HTERT RPE-1 (cell line): ENCODE measurements around the gene ASAP2.
"Not testable (repeated sequence)": the region's sequence is repeated elsewhere in the genome, so short reads cannot be mapped to it uniquely, and the experiment has no call there.

ENCODE experiments used
- in situ Hi-C: fragments of 300-500 bp; cut with MboI; formaldehyde crosslinking; loops from 4 replicates; pipeline ENCODE4 v1.14.3; 2020; ENCODE audit warnings: low sequenced_read_pairs

Gene ASAP2

DNA sequence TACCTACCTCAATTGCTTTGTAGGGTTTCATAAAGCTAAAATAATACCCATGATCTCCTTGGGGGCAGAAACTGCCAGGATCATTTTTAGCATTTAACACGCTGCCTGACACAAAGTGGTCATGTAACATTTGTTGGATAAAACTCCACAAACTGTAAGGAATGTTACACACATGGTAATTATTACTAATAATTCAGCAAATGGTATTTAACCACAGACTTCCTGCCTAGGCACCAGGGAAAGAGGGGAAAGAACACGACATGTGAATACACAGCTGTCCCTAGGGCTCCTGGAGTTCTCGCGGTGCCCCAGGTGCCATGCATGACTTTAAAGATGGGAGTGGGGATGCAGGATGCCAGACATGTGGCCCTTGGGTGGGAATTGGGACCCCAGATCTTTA is 43.5 kb downstream of the ASAP2 start:
- in situ Hi-C loops = no loop called here

DNA sequence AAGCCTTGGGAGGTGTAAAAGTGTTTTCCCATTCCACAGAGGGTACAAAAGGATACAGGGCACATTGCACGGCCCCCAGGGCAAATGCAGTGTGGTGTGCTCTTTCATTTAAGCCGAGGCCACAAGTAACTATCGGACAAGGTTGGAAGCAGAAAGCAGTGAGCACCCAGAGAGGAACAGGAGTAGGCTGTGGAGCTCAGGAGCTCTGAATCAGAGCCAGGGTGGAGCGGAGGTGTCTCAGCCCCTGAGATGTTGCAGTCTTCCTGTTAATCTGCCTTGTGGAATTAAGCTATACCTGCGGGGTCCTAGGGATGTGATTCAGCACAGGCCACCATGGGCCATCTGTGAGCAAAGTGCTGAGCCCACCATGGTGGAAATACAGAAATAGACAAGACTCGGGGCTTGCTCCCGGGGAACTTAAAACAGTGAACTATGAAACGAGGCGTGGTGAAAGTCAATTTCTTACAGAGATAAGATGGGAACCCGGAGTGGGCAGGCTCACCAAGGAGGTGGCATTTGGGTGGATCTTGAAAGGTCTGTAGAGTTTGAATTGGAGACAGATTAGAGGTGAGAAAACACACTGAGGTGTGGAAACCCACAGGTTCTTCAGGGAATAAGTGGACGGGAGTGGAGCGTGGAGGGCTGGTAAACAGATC is 44.0 kb downstream of the ASAP2 start:
- in situ Hi-C loops = no loop called here

DNA sequence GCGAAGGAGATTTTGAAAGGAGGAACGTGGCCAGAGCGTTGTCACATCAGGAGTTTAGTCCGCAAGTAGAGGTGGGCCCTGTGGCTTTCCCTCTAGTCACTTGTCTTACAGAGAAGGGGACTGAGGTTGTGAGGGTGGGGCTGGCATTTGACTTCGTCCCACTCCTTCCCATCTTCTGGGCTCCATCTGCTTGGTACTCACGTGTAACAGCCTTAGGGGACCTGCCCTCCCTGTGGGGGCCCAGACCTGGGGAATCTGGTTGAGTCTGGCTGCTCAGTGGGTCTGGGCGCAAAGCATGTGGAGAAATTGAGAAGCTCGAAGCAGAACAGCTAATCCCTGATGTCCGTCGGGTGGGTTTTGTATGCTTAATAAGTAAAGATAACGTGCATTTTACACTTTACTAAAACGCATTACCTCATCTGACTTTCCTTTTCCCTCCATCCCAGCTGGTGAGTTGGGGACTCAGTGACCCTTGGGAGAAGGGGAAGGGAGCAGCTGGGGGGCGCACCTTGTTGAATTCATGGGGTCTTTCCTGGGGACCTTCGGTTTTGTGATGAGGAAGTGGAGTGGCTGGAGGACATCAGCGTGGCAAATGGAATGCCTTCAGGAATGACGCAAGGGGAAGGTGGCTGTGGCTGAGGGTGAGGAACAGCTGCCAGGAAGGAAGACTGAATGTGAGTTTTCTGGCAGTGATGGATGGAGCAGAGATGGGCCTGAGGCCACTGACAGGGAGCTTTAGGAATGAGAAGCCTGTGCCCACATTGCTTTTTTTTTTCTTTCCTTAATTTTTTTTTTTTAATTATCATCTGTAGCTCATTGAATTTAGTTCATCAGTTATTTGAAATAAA is 44.8 kb downstream of the ASAP2 start:
- in situ Hi-C loops = no loop called here

DNA sequence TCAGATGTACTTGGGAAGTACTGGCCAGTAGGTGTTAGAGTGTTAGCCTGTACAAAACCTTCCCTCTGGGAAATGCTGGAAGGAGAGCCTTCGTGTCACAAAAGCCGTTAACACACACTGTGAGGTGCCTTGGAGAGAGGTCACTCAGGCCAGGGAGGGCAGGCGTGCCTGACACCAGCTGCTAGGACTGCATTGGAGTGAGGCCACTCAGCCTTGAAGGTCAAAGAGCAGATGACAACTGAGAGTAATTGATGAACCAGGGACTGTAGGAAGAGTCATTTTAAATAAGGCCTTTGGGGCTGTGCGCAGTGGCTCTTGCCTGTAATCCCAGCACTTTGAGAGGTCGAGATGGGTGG is 45.4 kb downstream of the ASAP2 start:
- in situ Hi-C loops = no loop called here

- in situ Hi-C loops = no loop called here
Observed at GRCh38 chr2:9255416-9255815, 48.8 kb downstream of the ASAP2 start.

GRCh38 chr2:9256147-9256546 is 49.5 kb downstream of the ASAP2 start:
- in situ Hi-C loops = no loop called here

DNA sequence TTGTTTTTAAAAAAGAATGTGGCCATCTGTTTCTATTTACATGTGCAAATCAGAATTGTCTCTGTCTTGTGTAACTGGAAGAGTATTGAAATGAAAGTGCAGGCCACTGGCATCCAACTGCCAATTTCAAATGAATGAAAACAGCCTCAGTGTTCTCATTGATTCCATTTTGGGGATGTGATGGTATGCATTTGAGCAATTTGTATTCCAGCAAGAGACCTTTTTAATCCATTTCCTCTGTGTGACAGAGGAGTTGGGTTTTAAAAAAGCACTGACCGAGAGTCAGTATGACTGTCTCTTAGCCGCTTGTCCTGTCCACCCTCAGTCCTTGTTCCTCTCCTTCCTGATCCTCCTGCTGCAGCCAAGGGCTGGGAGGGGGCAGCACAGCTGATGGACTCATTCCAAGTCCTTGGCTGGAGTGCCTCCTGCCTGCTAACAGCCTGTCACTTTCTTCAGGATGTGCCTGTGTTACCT is 50.0 kb downstream of the ASAP2 start:
- in situ Hi-C loops = no loop called here

DNA sequence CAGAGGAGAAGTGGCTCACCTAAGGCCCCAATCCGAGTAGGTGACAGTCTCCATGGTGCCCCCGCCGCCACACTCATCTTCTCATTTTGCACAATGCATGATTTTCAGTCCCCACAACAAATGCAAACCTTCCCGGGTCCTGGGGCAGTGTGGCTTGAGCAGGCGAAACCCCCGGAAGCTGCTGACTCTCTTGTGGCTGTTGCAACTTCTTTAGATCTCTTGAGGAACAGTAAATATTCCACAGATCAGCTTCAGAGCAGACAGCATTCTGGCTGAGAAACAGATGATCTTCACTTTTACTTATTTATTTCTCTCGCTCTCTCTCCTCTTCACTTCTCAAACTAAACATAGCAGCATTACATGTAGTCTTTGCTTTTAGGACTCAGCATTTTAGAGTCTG is 51.9 kb downstream of the ASAP2 start:
- in situ Hi-C loops = no loop called here

- in situ Hi-C loops = no loop called here
Observed at GRCh38 chr2:9258953-9259399, 52.4 kb downstream of the ASAP2 start.

DNA sequence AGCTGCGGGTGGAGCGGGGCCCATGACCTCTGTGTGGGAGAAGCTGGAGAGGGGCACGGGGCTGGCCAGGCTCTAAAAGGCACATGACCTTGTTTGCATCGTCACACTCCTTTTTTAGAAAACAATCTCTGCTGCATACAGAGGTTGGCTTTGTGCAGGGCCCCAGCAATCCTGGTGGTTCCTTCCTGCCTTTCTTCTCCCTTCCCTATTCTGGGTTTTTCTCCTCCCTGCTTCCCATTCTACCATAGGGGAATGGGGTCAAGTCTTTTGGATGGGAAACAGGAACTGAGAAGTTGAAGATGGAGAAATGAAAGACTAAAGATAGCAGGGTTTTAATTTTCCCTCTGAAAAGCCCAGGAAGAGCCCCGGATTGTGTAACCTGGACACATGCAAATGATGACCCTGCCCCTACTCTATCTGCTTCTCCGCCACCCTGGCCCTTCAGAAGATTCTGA is 53.9 kb downstream of the ASAP2 start:
- in situ Hi-C loops = no loop called here

GRCh38 chr2:9261231-9261883 is 54.7 kb downstream of the ASAP2 start:
- in situ Hi-C loops = no loop called here

DNA sequence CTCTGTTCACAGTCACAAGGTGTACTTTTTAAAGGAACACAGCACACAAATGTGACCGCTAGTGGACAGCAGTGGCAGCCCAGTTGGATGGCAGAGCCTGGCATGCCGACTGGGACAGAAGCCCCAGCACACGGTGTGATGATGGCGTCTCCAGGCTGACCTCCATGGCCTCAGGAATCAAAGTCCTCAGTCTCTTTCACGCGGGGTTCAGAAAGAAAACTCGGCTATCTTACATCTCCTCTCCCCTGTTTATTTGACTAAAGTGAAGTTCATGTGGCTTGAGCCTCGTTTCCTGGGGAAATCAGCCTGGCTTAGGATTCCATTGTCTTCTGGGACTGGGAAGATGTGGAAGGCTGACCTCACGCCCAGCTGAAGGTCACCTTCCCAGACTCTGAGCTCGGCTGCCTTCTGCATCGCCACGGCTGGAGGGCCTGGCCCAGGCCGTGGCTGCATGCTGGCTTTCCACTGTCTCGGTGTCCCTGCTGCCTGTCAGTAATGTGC is 56.1 kb downstream of the ASAP2 start:
- in situ Hi-C loops = no loop called here

DNA sequence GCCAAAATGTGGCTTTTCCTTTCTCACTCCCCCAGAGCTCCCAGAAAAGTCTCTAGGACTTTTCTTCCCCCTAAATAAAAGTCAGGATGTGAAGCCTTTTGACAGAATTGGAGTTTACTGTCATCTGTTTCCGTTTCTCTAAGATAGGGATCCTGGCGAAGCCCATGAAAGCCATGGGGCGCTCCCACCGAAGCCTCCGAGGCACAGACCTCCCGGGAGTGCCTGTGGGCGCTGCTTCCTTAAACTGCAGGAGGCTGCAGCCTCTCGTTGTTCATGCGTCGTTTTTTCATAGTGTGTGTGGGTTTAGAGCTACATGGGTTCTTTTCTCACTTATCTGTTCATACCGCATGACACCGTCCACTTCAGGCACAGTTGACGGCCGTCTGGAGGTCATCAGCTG is 56.8 kb downstream of the ASAP2 start:
- in situ Hi-C loops = no loop called here

GRCh38 chr2:9264301-9264700 is 57.7 kb downstream of the ASAP2 start:
- in situ Hi-C loops = no loop called here

GRCh38 chr2:9266711-9267110 is 60.1 kb downstream of the ASAP2 start:
- in situ Hi-C loops = no loop called here

GRCh38 chr2:9267286-9267685 is 60.7 kb downstream of the ASAP2 start:
- in situ Hi-C loops = not testable (repeated sequence)

GRCh38 chr2:9268301-9269080 is 61.9 kb downstream of the ASAP2 start:
- in situ Hi-C loops = no loop called here

- in situ Hi-C loops = no loop called here
Observed at GRCh38 chr2:9269295-9269694, 62.7 kb downstream of the ASAP2 start.

GRCh38 chr2:9269695-9270360 is 63.2 kb downstream of the ASAP2 start:
- in situ Hi-C loops = no loop called here

DNA sequence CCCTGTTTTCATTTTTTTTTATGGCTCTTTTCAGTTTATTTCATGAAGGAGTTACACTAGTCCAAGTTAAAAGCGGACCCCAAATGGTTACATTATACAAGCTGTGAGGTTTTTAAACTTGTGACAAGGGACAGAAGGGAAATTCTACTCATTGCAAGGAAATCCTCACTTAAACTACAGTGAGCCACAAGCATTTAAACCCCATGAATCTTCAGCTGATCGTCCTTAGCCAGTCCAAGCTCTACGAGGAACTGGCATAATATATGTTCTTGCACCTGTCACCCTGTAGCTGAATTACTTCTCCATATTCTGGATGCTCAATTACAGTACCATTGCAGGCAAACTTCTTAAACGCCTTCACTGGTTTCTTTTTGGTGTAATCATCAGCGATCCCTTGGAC is 64.5 kb downstream of the ASAP2 start:
- in situ Hi-C loops = no loop called here
